HG03469 (cell line): Measurements from ENCODE around the gene CCN6.
"Not testable (repeated sequence)": the region's sequence is repeated elsewhere in the genome, so short reads cannot be mapped to it uniquely, and the experiment has no call there.

ENCODE experiments used
- ATAC-seq: cut with Tn5 transposase; IDR thresholded peaks from one replicate; pipeline ENCODE4 v1.9.1; 2021; ENCODE audit warnings: mild to moderate bottlenecking, moderate library complexity, moderate number of reproducible peaks; ENCODE audit not compliant: unreplicated experiment

The CCN6 gene

GRCh38 chr6:112049026-112049799 lies 4.7 kb upstream of the CCN6 start:
- no peak for ATAC-seq

GRCh38 chr6:112049996-112050395 lies 3.9 kb upstream of the CCN6 start:
- ATAC-seq, result no peak

- ATAC-seq, result no peak
Observed at GRCh38 chr6:112050429-112050828, 3.5 kb upstream of the CCN6 start.

GRCh38 chr6:112051251-112051740 lies 2.6 kb upstream of the CCN6 start:
- not testable (repeated sequence) for ATAC-seq

- no peak for ATAC-seq
Observed at GRCh38 chr6:112054555-112055190, 769 bp downstream of the CCN6 start.

- no peak for ATAC-seq
Observed at GRCh38 chr6:112058243-112059032, 4.5 kb downstream of the CCN6 start.

GRCh38 chr6:112061605-112062004 lies 7.7 kb downstream of the CCN6 start:
- ATAC-seq, result no peak

- ATAC-seq, result no peak
Observed at GRCh38 chr6:112062966-112063365, 9.1 kb downstream of the CCN6 start.

GRCh38 chr6:112065426-112065986 lies 11.6 kb downstream of the CCN6 start:
- ATAC-seq, result no peak

- no peak for ATAC-seq
Observed at GRCh38 chr6:112066606-112067005, 12.7 kb downstream of the CCN6 start.

GRCh38 chr6:112081569-112081968 lies 27.7 kb downstream of the CCN6 start:
- ATAC-seq, result no peak

GRCh38 chr6:112085286-112086065 lies 31.6 kb downstream of the CCN6 start:
- no peak for ATAC-seq

GRCh38 chr6:112086744-112087135 lies 32.8 kb downstream of the CCN6 start:
- ATAC-seq, result peak; percentile 16

- peak; percentile 98 for ATAC-seq
Observed at GRCh38 chr6:112087136-112087911, 33.4 kb downstream of the CCN6 start, which contains the start of the genes FAM229B and TUBE1. Gene FAM229B, plus strand, starts transcription at chr6:112087591. Its CDS starts 11,693 bp downstream, at chr6:112099284. Gene TUBE1, minus strand, starts transcription at chr6:112087482. Its CDS starts 48 bp downstream, at chr6:112087434.

- no peak for ATAC-seq
Observed at GRCh38 chr6:112087916-112088315, 34.0 kb downstream of the CCN6 start.

GRCh38 chr6:112096901-112097300 lies 43.0 kb downstream of the CCN6 start:
- no peak for ATAC-seq

- no peak for ATAC-seq
Observed at GRCh38 chr6:112100561-112100960, 46.7 kb downstream of the CCN6 start.

GRCh38 chr6:112106026-112106425 lies 52.1 kb downstream of the CCN6 start:
- not testable (repeated sequence) for ATAC-seq

- no peak for ATAC-seq
Observed at GRCh38 chr6:112106562-112106961, 52.7 kb downstream of the CCN6 start.
